Caco-2 (cell line): ENCODE results near the gene DAPK1. TPM values are rescaled to one million over a fixed set of nuclear protein-coding genes. Genes with fewer than 3 reads are reported as not detected.
A peak's percentile ranks its signal among the peaks of the same experiment; 100 is the strongest.

Experiments used
- BruUV-seq: library from RNA; stranded (reverse); fragments of 400-500 nt; replicated peaks from 2 replicates; lab custom pipeline; 2021; lab: Mats Ljungman, UMichigan
- CTCF ChIA-PET: fragments of 300-600 bp; sonication (Branson Sonifier 250); formaldehyde crosslinking; loops from one replicate; lab custom pipeline; 2022; ENCODE audit warnings: antibody characterized with exemption; lab: Charles Lee
- POLR2A ChIA-PET: fragments of 300-600 bp; sonication (Branson Sonifier 250); formaldehyde crosslinking; loops from one replicate; lab custom pipeline; 2022; ENCODE audit warnings: antibody characterized with exemption; lab: Charles Lee
- DNase-seq, 2 experiments: peaks; one replicate each; pipeline versions ENCODE4 v3.0.0 to v3.0.0-alpha.2; 2020 to 2022
- H3K27me3 ChIP-seq: replicated peaks from 2 replicates; pipeline ENCODE4 v1.6.0; 2011; ENCODE audit warnings: low read length; ENCODE audit not compliant: control insufficient read depth, insufficient read depth
- H3K36me3 ChIP-seq: 2 replicates; pipeline ENCODE4 v1.5.1; 2011; ENCODE audit warnings: low read length; ENCODE audit not compliant: control insufficient read depth, insufficient read depth
- H3K4me1 ChIP-seq: fragments of 250-450 bp; sonication (Bioruptor Pico); 2 replicates; pipeline ENCODE4 v1.5.1; 2020; ENCODE audit warnings: mild to moderate bottlenecking
- H3K4me3 ChIP-seq: 2 replicates; pipeline ENCODE4 v1.5.1; 2011; ENCODE audit warnings: low read depth, mild to moderate bottlenecking, control low read depth, low read length
- H3K9me3 ChIP-seq: fragments of 250-450 bp; sonication (Bioruptor Pico); 2 replicates; pipeline ENCODE4 v1.5.1; 2020; ENCODE audit warnings: mild to moderate bottlenecking, moderate library complexity
- H3K27ac Mint-ChIP-seq: one replicate; pipeline ENCODE4 v1.8.0; 2022; ENCODE audit warnings: mixed read lengths; ENCODE audit not compliant: unreplicated experiment
- H3K27me3 Mint-ChIP-seq: one replicate; pipeline ENCODE4 v1.8.0; 2022; ENCODE audit warnings: mixed read lengths; ENCODE audit not compliant: insufficient read depth, unreplicated experiment
- H3K36me3 Mint-ChIP-seq: one replicate; pipeline ENCODE4 v1.8.0; 2022; ENCODE audit warnings: mild to moderate bottlenecking, mixed read lengths; ENCODE audit not compliant: insufficient read depth, unreplicated experiment
- H3K4me1 Mint-ChIP-seq: one replicate; pipeline ENCODE4 v1.8.0; 2022; ENCODE audit warnings: low read depth, mixed read lengths; ENCODE audit not compliant: unreplicated experiment
- H3K4me3 Mint-ChIP-seq: one replicate; pipeline ENCODE4 v1.8.0; 2022; ENCODE audit warnings: mild to moderate bottlenecking, moderate library complexity, mixed read lengths; ENCODE audit not compliant: unreplicated experiment
- H3K9me3 Mint-ChIP-seq: one replicate; pipeline ENCODE4 v1.8.0; 2022; ENCODE audit warnings: mixed read lengths; ENCODE audit not compliant: unreplicated experiment
- intact Hi-C: fragments of 100-400 bp; cut with micrococcal nuclease; formaldehyde crosslinking; loops from one replicate; pipeline ENCODE4 v1.10.0; 2022; ENCODE audit not compliant: unreplicated experiment
- total RNA-seq: library from RNA; stranded (reverse); gene quantifications from 2 replicates; pipeline ENCODE4 v1.2.3, GENCODE V29; 2022
- TF ChIP-seq, protein P1 (sequence below), 2 experiments: fragments of 200-600 bp in 1 of 2; IDR thresholded peaks; 1 replicate in 1 of 2; 2 replicates in 1 of 2; pipeline versions ENCODE4 v1.5.1 to v1.8.0; 2011 to 2022; ENCODE audit warnings: antibody characterized with exemption in 1 of 2, control low read depth in 1 of 2, inconsistent platforms in 1 of 2, low read depth in 1 of 2, low read length in 1 of 2, mild to moderate bottlenecking in 1 of 2, moderate library complexity in 1 of 2; ENCODE audit not compliant: insufficient read depth in 1 of 2, severe bottlenecking in 1 of 2, unreplicated experiment in 1 of 2

The DAPK1 gene
- total RNA-seq, 1 experiment from 2014 or later: 79.2 TPM

DNA sequence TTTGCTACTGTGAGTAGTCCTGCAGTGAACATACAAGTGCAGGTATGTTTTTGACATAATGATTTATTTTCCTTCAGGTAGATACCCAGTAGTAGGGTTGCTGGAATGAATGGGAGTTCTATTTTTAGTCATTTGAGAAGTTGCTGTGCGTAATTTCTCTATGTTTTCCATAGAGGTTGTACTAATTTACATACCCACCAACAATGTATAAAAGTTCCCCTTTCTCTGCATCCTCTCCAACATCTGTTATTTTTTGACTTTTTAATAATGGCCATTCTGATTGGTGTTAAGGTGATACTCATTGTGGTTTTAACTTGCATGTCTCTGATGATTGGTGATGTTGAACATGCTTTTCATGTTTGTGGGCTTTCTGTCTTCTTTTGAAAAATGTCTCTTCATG is 163.6 kb downstream of the DAPK1 start:
- intact Hi-C loops: loop anchor here (10.0 kb wide), 1 partner anchor 86 kb away; no protein-coding TSS in a partner anchor
- Histone ChIP-seq H3K4me1 (no peaks in the 10 kb centered on the region), H3K4me3 (no peak overlapping the region), H3K27me3 (no peaks in the 10 kb centered on the region), H3K9me3 (no peaks in the 10 kb centered on the region), H3K36me3 (no peaks in the 10 kb centered on the region; the same call in none of the 2 replicates)
- DNase-seq: no peak
- TF ChIP-seq, protein P1, sequence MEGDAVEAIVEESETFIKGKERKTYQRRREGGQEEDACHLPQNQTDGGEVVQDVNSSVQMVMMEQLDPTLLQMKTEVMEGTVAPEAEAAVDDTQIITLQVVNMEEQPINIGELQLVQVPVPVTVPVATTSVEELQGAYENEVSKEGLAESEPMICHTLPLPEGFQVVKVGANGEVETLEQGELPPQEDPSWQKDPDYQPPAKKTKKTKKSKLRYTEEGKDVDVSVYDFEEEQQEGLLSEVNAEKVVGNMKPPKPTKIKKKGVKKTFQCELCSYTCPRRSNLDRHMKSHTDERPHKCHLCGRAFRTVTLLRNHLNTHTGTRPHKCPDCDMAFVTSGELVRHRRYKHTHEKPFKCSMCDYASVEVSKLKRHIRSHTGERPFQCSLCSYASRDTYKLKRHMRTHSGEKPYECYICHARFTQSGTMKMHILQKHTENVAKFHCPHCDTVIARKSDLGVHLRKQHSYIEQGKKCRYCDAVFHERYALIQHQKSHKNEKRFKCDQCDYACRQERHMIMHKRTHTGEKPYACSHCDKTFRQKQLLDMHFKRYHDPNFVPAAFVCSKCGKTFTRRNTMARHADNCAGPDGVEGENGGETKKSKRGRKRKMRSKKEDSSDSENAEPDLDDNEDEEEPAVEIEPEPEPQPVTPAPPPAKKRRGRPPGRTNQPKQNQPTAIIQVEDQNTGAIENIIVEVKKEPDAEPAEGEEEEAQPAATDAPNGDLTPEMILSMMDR (IDR thresholded peaks at IDR 0.05; ENCODE audit: insufficient read depth in 1 of 2, low read depth in 1 of 2, low read length in 1 of 2, severe bottlenecking in 1 of 2, unreplicated experiment in 1 of 2): no peak
- Mint-ChIP-seq H3K4me3 (no peak overlapping the region), H3K27ac (no peak overlapping the region), H3K27me3 (no peaks in the 10 kb centered on the region), H3K36me3 (peaks cover 54% of the 10 kb centered on the region), H3K9me3 (no peaks in the 10 kb centered on the region), H3K4me1 (peaks cover 9% of the 10 kb centered on the region)
- POLR2A ChIA-PET: no interaction called here
- CTCF ChIA-PET: no interaction called here
- BruUV-seq: no TSS peak

DNA sequence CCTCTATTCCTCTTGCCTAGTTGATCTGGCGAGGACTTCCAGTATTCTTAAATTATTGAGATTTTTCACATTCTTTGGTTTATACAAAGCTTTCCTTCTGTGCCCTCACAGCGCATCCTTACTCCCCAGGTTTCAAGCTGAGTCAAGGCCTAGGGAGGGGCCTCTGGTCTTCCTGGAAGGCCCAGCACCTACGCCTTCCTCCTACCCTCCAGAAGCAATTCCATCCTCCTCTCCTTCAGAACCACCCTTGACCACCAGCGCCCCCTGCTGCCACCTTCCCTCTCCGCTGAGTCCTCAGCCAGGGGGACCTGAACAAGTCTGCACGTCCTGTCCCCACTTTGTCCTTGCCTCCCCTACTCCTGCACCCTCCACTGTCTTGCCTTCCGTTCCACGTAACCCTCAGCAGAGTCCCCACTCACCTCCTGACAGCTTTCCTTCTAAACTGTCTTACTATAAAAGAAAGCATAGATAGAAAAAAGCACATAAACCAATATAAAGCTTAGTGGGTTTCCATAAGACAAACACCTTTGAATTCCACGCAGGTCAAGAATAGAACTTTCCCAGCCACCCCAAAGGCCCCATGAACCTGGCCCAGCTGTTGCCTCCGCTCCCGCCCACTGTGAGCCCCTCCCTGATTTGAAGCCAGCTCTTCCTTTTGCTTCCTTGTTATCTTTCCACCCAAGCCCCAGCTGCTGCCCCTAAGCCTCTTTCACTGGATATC is 165.3 kb downstream of the DAPK1 start:
- Histone ChIP-seq H3K36me3 (no peaks in the 10 kb centered on the region; the same call in none of the 2 replicates), H3K9me3 (no peaks in the 10 kb centered on the region), H3K4me3 (no peak overlapping the region), H3K27me3 (no peaks in the 10 kb centered on the region), H3K4me1 (no peaks in the 10 kb centered on the region)
- no TSS peak for BruUV-seq
- DNase-seq: peak; percentile 52 to 68
- Mint-ChIP-seq H3K4me3 (no peak overlapping the region), H3K36me3 (peaks cover 63% of the 10 kb centered on the region), H3K27ac (no peak overlapping the region), H3K27me3 (no peaks in the 10 kb centered on the region), H3K4me1 (peaks cover 9% of the 10 kb centered on the region), H3K9me3 (no peaks in the 10 kb centered on the region)
- ChIA-PET CTCF (no interaction called here), POLR2A (interaction anchor here (0.6 kb wide), 1 partner anchor 165 kb away, joined by 3 read pairs; no protein-coding TSS in a partner anchor)
- intact Hi-C loops: loop anchor here (1.0 to 10.0 kb wide), 2 partner anchors 88 to 326 kb away; no protein-coding TSS in a partner anchor
- TF ChIP-seq, protein P1 (IDR thresholded peaks at IDR 0.05; ENCODE audit: insufficient read depth in 1 of 2, low read depth in 1 of 2, low read length in 1 of 2, severe bottlenecking in 1 of 2, unreplicated experiment in 1 of 2): peak; percentile 50 to 51

DNA sequence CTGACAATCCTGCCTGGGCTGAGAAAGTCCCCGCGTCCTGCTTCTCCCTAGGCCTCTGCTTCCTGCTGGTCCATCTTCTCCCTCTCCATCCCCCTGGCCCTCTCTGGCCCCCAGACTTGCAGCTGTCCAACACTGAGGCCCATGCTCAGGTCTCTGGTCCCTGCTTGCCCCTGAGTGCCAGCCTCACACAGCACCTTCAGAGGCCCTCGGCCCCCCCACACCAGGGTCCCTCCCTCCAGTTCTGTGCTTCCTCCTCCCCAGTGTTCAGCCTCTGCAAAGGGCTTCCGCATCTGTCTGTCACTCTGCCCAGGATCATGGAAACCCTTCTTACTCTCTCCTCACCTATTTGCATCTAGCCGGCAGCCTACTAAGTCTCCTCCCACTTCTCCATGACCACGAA is 165.9 kb downstream of the DAPK1 start:
- H3K9me3 ChIP-seq: no peaks in the 10 kb centered on the region
- intact Hi-C loops: loop anchor here (1.0 to 10.0 kb wide), 2 partner anchors 89 to 326 kb away; no protein-coding TSS in a partner anchor
- DNase-seq: no peak
- no peaks in the 10 kb centered on the region; the same call in none of the 2 replicates for H3K36me3 ChIP-seq
- H3K4me3 Mint-ChIP-seq: no peak overlapping the region
- no peak overlapping the region for H3K4me3 ChIP-seq
- no peaks in the 10 kb centered on the region for H3K4me1 ChIP-seq
- BruUV-seq: no TSS peak
- POLR2A ChIA-PET: interaction anchor here (0.6 kb wide), 1 partner anchor 165 kb away, joined by 3 read pairs; no protein-coding TSS in a partner anchor
- H3K27ac Mint-ChIP-seq: no peak overlapping the region
- TF ChIP-seq, protein P1 (IDR thresholded peaks at IDR 0.05; ENCODE audit: insufficient read depth in 1 of 2, low read depth in 1 of 2, low read length in 1 of 2, severe bottlenecking in 1 of 2, unreplicated experiment in 1 of 2): no peak
- H3K27me3 Mint-ChIP-seq: no peaks in the 10 kb centered on the region
- H3K36me3 Mint-ChIP-seq: peaks cover 62% of the 10 kb centered on the region
- no peaks in the 10 kb centered on the region for H3K27me3 ChIP-seq
- CTCF ChIA-PET: no interaction called here
- peaks cover 9% of the 10 kb centered on the region for H3K4me1 Mint-ChIP-seq
- H3K9me3 Mint-ChIP-seq: no peaks in the 10 kb centered on the region
